ENCODE data around the gene IMPDH1.

The IMPDH1 gene

GRCh38 chr7:128360359-128360678 is 49.5 kb downstream of the IMPDH1 start:
- DNase-seq (ENCODE audit: low read depth in 2 of 2), result no peak

GRCh38 chr7:128359939-128360338 is 49.8 kb downstream of the IMPDH1 start:
- DNase-seq (ENCODE audit: low read depth in 2 of 2), result no peak

GRCh38 chr7:128359336-128359735 is 50.4 kb downstream of the IMPDH1 start:
- DNase-seq (ENCODE audit: low read depth in 2 of 2), result no peak

- DNase-seq (ENCODE audit: low read depth in 2 of 2), result no peak
These were observed 51.5 kb downstream of the IMPDH1 start for GRCh38 chr7:128358233-128358632.

GRCh38 chr7:128357217-128357613 is 52.6 kb downstream of the IMPDH1 start:
- DNase-seq (ENCODE audit: low read depth in 2 of 2), result no peak

- DNase-seq (ENCODE audit: low read depth in 2 of 2), result no peak
These were observed 53.1 kb downstream of the IMPDH1 start for GRCh38 chr7:128356546-128357216.

GRCh38 chr7:128353610-128354009 is 56.2 kb downstream of the IMPDH1 start:
- no peak for DNase-seq (ENCODE audit: low read depth in 2 of 2)

GRCh38 chr7:128353189-128353588 is 56.6 kb downstream of the IMPDH1 start:
- no peak for DNase-seq (ENCODE audit: low read depth in 2 of 2)

- DNase-seq (ENCODE audit: low read depth in 2 of 2), result no peak
These were observed 57.1 kb downstream of the IMPDH1 start for GRCh38 chr7:128352636-128353035.

GRCh38 chr7:128352153-128352537 is 57.6 kb downstream of the IMPDH1 start:
- peak in 1 of 2 donors; percentile 32 for DNase-seq (ENCODE audit: low read depth in 2 of 2)

- DNase-seq (ENCODE audit: low read depth in 2 of 2), result peak in 1 of 2 donors; percentile 9
These were observed 58.3 kb downstream of the IMPDH1 start for GRCh38 chr7:128351296-128352152.

GRCh38 chr7:128350708-128351295 is 59.0 kb downstream of the IMPDH1 start:
- no peak for DNase-seq (ENCODE audit: low read depth in 2 of 2)

GRCh38 chr7:128349466-128349825 is 60.3 kb downstream of the IMPDH1 start:
- no peak for DNase-seq (ENCODE audit: low read depth in 2 of 2)

GRCh38 chr7:128347647-128348097 is 62.1 kb downstream of the IMPDH1 start:
- DNase-seq (ENCODE audit: low read depth in 2 of 2), result peak; percentile 30 to 49

- no peak for DNase-seq (ENCODE audit: low read depth in 2 of 2)
These were observed 65.4 kb downstream of the IMPDH1 start for GRCh38 chr7:128344431-128344774.

GRCh38 chr7:128343554-128344430 is 66.0 kb downstream of the IMPDH1 start, which contains the start of gene RBM28:
RBM28 (minus strand) TSS chr7:128343908; CDS start chr7:128343793, 115 bp downstream.
- DNase-seq (ENCODE audit: low read depth in 2 of 2), result peak; percentile 66 to 78
